Measurements from ENCODE around the gene MAP4K4. TPM values are rescaled to one million over a fixed set of nuclear protein-coding genes. Genes with fewer than 3 reads are reported as not detected.
"Not testable (repeated sequence)": the region's sequence is repeated elsewhere in the genome, so short reads cannot be mapped to it uniquely, and the experiment has no call there.

MAP4K4 gene
- total RNA-seq, 1 donor from 2014 or later, result 49.9 TPM

DNA sequence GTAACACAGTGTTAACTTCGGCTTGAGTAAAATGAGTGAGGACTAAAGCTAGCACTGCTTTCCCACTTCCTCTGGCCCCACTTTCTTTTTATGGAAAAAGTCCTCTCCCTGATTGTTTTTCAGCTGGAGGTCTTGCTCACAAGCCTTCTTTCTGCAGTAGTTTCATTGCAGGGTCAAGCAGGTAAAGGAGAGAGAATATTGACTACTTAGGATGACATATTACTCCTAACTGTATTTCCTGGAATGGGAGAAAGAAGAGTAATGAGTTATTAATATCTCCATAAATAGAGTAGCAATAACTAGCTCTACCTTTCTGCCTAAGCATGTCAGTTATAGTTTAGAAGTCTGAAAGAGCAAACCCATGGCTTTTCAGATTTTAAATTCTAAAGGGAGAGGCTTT is 45.0 kb downstream of the MAP4K4 start:
- no peak for DNase-seq (ENCODE audit: low spot score)

DNA sequence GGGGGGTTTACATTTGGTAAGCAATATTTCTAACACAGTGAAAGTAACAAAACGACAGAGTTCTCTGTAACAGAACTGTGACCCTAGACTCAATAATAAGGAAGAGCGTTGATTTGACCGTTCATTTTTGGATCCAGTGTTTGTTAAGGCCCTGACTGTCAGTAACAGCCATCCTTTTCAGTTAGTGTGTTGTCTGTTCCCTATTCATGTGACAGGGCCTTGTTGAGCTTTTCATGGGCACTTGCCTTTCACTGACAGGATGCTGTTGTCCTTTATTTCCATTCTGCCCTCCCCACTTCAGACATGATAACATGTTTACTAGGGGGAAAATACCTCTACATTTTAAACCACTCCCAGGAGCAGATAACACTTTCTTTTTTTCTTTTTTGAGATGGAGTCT is 45.8 kb downstream of the MAP4K4 start:
- DNase-seq (ENCODE audit: low spot score), result no peak

DNA sequence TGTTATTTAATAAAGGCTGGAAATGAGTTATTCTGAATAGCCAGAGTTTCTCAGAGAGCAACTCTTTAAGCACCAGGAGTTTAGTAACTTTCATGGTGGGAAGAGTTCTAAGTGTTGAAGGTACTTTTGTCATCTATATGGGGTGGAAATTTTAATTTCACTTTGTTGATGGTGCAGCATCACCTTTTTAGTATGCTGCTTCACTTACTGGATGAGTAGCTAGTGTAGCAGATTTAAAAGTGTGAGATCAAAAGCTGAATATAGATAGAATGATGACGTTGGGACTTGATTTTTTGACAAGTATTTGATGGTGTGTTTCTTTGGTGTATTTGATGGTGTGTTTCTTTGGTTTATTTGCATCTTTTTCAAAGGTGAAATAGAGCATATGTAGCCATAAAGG is 47.3 kb downstream of the MAP4K4 start:
- DNase-seq (ENCODE audit: low spot score), result no peak

DNA sequence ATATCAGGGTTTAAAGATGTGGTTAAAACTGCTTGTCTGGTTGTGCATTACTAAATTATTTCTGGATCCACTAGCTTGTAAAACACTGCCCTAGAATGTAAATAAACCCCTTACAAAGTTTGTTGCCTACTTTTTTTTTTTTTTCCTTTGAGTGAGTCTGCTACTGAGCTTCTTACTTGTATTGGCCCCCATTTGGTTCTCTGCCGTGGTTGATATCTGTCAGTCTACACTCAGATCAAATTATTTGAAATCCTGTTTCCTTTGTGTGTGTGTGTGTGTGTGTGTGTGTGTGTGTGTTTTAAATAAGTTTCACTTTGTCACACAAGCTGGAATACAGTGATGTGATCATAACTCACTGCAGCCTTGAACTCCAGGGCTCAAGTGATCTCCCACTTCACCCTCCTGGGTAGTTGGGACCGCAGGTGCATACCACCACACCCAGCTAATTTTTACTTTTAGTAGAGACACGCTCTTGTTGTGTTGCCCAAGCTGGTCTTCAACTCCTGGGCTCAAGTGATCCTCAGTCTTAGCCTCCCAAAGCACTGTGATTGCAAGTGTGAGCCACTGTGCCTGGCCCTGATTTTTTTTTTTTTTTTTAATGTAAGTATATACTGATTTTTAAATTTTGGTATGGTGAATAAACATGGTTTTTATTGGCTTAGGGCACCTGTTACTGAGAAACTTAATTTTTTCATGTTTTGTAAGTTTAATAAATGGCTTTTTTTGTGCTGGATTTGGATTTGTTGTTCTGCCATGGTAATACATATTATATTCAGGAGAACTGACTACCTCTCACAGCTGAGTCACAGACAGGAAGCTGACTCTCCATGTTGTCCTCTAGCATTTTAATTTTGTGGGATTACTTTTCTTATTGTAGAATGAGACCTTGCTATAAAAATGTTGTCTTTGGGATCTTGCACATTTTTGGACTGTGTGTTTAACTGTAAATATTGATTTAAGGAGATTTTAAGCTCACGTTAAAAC is 48.5 kb downstream of the MAP4K4 start:
- no peak for DNase-seq (ENCODE audit: low spot score)

DNA sequence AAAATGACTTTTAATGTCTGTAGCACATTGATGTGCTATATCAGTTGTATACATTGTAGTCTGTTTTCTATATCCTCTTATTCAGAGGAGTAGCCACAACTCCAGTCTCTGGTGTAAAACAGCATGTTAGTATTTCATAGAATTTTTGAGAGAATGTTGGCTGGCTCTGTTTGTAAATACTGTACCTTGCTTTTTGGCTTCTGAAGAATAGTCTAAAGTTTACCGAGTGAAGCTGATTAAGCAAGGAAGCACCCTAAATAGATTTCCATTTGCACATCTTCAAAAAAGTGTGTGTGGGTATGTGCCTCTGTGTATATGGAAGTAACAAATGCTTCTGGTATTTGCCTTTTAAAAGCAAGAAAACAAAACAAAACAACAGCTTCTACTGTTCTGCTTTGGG is 50.5 kb downstream of the MAP4K4 start:
- no peak for DNase-seq (ENCODE audit: low spot score)

DNA sequence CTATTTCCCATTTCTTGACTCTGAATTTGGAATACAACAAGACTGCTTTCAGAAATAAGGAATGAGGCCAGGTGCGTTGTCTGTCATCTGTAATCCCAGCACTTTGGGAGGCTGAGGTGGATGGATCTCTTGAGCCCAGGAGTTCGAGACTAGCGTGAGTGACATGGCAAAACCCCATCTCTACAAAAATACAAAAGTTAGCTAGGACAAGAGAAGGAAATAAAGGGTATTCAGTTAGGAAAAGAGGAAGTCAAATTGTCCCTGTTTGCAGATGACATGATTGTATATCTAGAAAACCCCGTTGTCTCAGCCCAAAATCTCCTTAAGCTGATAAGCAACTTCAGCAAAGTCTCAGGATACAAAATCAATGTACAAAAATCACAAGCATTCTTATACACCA is 51.0 kb downstream of the MAP4K4 start:
- DNase-seq (ENCODE audit: low spot score), result not testable (repeated sequence)

GRCh38 chr2:101750688-101751087 is 53.2 kb downstream of the MAP4K4 start:
- DNase-seq (ENCODE audit: low spot score), result no peak

DNA sequence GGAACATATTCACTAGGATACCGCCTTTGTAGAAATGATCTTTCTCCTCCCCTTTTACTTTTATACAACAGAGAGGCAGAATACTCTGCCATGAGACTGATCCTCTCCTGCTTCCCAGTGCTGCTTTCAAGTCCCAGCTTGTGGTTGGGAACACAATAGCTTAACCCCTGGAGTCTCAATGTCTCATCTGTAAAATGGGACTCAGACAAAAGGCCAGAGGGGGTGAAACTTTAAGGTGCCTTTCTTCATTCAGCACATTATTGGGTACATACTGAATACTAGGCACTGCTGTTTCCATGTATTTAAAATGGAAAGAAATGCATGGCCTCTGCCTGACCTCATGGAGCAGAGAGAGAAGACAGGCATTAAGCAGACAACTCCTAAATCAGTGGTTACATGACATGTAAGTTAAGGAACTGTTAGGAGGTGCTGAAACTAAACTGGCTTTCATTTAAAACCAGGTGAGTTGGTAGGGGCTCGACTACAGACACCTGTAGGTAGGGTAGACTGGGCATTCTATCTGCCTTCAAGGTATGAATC is 53.8 kb downstream of the MAP4K4 start:
- DNase-seq (ENCODE audit: low spot score), result no peak

GRCh38 chr2:101751875-101752619 is 54.5 kb downstream of the MAP4K4 start:
- DNase-seq (ENCODE audit: low spot score), result no peak

GRCh38 chr2:101752716-101753616 is 55.5 kb downstream of the MAP4K4 start:
- DNase-seq (ENCODE audit: low spot score), result no peak

- no peak for DNase-seq (ENCODE audit: low spot score)
These were observed 56.4 kb downstream of the MAP4K4 start for GRCh38 chr2:101753720-101754490.

GRCh38 chr2:101754618-101755017 is 57.1 kb downstream of the MAP4K4 start:
- no peak for DNase-seq (ENCODE audit: low spot score)

DNA sequence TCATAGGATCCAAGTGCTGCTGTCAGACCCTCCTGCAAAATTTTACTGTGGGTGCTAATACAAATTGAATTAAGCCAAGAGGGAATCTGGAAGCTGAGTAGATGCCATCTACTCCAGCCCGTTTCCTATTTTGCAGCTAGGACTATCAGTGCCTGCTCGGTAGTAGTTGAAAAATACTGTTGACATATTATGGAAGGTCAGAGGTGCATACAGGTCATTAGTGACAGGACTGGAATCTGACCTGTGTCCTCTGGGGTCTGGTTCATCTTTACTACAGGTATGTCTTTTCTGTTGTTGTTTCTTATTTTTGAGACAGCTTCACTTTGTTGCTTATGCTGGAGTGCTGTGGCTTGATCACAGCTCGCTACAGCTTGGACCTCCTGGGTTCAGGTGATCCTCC is 58.8 kb downstream of the MAP4K4 start:
- DNase-seq (ENCODE audit: low spot score), result no peak

DNA sequence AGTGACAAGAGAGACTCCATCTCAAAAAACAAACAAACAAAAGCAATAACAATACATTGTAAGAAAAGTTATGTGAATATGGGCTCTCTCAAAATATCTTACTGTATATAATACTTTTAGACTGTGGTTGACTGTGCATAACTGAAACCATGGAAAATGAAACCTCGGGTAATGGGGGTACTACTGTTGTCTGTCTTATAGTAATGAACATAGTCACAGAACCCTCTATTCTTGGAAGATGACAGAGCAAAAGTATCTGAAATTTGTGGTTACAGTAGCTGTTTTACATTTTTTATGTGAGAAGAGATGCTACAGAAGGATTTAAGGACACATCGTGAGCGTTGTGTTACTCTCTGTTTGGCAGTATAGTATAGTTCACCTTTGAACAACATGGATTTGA is 60.5 kb downstream of the MAP4K4 start:
- no peak for DNase-seq (ENCODE audit: low spot score)

DNA sequence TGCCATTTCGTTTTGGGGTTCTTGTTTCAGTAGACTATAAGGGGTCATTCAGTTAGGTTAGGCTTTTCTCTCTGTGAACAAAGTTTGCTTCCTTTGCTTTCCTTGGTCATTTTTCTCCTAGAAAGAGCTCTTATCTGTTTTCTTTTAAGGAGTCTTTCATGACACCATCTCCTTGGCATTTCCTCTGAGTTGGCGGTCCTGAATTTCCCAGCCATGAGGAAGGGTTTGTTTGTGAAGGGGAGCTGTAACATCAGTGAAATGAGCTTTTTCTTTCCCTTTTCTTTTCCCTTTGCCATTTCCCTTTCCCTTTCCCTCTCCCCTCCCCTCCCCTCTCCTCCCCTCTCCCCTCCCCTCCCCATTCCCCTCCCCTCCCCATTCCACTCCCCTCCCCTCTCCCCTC is 61.7 kb downstream of the MAP4K4 start:
- no peak for DNase-seq (ENCODE audit: low spot score)

DNA sequence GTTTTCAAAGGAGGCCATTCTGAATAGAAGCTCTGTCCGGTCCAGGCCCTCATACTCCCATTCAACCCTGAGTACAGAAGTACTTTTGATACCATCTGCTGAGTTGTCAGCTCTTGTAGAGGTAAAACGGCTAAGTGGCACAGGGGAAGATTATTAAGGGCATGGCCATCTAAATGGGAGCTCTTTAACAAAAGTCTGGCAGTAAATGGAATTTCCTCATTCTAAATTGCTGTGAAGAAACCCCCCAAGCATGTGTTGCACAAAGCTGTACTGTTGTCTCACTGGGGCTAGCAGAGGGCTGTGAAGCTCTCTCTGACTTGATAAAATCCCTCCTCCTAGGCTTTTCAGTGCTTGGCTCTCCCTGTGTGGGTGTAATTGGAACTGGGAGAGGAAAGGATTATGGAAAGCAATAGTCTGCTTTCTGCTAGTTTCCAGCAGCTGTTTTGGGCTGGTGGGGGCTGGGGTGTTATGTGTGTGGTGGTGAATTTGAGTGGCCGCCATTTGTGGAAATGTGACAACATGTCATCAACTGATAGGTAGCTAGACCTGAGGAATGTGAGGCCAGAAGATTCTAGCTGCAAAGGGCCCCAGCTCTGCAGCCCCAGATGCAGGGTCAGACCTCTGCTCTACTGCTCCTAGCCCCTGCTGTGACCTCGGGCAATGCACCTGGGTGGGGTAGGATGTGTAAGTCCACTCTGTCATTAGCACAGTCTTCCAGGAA is 65.1 kb downstream of the MAP4K4 start:
- DNase-seq (ENCODE audit: low spot score), result no peak

- no peak for DNase-seq (ENCODE audit: low spot score)
These were observed 66.2 kb downstream of the MAP4K4 start for GRCh38 chr2:101763496-101764333.

DNA sequence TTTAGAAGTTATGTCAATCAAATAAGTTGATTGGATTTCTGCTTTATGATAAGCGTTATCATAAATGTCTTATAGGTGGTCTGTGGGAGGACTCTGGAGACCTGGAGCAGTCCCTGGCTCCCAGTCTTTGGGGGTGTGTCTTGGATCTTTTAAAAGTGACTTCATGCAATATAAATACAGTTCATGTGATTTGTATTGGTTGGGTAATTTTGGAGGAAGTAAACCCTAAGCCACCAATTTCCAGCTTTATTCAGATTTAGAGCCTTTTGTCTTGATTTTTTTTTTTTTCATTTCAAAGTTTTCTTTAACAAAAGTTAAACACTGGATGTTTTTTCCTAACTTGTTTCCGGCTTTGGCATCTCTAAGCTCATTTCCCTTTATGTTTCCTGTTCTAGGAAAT is 68.8 kb downstream of the MAP4K4 start:
- DNase-seq (ENCODE audit: low spot score), result no peak

Measured in ureter (tissue), 1 donor.